ENCODE data around the gene WFDC12. TPM values are rescaled to one million over a fixed set of nuclear protein-coding genes. Genes with fewer than 3 reads are reported as not detected.

The WFDC12 gene
- total and polyA plus RNA-seq, 2 donors (not counting 3 experiments of a cell fraction or from before 2014, with no cell fraction given) = not detected

- DNase-seq (ENCODE audit: low read depth, low spot score) = no peak
- CTCF ChIA-PET = interaction anchor here (0.6 to 9.5 kb wide), 7 partner anchors 10 to 184 kb away, joined by 3 to 278 read pairs (median 13); partner anchors contain the start of gene KCNS1
- Histone ChIP-seq H3K9me3 (replicated peaks; ENCODE audit: control insufficient read depth, insufficient read depth, low read length) (no peaks in the 10 kb centered on the region), H3K36me3 (ENCODE audit: control insufficient read depth in 2 of 2, extremely low read depth in 1 of 2, insufficient read depth in 2 of 2, low read length in 2 of 2) (no peaks in the 10 kb centered on the region), H3K27me3 (ENCODE audit: control insufficient read depth in 2 of 2, insufficient read depth in 2 of 2, low read length in 2 of 2) (peaks cover 0 to 4% of the 10 kb centered on the region in 2 experiments), H2AFZ (ENCODE audit: low read depth, low read length) (no peak overlapping the region), H3K79me2 (ENCODE audit: control insufficient read depth, insufficient read depth, low read length) (no peaks in the 10 kb centered on the region), H4K20me1 (replicated peaks; ENCODE audit: control insufficient read depth, extremely low read depth, insufficient read depth, low read length) (no peaks in the 10 kb centered on the region), H3K4me3 (replicated peaks in 1 of 3; ENCODE audit: insufficient read depth in 1 of 3, low read depth in 1 of 3, low read length in 3 of 3) (no peak overlapping the region), H3K9me1 (replicated peaks; ENCODE audit: control insufficient read depth, extremely low read depth, insufficient read depth, low read length) (no peaks in the 10 kb centered on the region), H3K4me2 (ENCODE audit: insufficient read depth, low read length) (no peak overlapping the region), H3K4me1 (ENCODE audit: control insufficient read depth, extremely low read depth, insufficient read depth, low read length) (no peaks in the 10 kb centered on the region), H3K9ac (replicated peaks; ENCODE audit: extremely low read depth, insufficient read depth, low read length) (no peak overlapping the region), H3K27ac (ENCODE audit: insufficient read depth, low read depth, low read length) (no peak overlapping the region)
- BruUV-seq (replicated peaks) = no TSS peak
- TF ChIP-seq CTCF (IDR thresholded peaks at IDR 0.05; ENCODE audit: extremely low read depth in 1 of 2, insufficient read depth in 1 of 2, low read depth in 1 of 2, low read length in 2 of 2) = no peak
- no peak for TF ChIP-seq GATA2 (IDR thresholded peaks at IDR 0.05; ENCODE audit: insufficient read depth, insufficient read length, low read depth, low read length)
- TF ChIP-seq MYC (IDR thresholded peaks at IDR 0.05; ENCODE audit: low read depth, low read length) = no peak
- no peak for TF ChIP-seq EZH2 (IDR thresholded peaks at IDR 0.05; ENCODE audit: borderline replicate concordance, low read depth, low read length, severe bottlenecking)
- TF ChIP-seq, protein P1, sequence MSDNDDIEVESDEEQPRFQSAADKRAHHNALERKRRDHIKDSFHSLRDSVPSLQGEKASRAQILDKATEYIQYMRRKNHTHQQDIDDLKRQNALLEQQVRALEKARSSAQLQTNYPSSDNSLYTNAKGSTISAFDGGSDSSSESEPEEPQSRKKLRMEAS (IDR thresholded peaks at IDR 0.05; ENCODE audit: insufficient read depth, insufficient read length) = no peak
- no peak for TF ChIP-seq FOS (IDR thresholded peaks at IDR 0.05; ENCODE audit: borderline replicate concordance, insufficient read depth, low read length)
- no peak for TF ChIP-seq POLR2AphosphoS5 (IDR thresholded peaks at IDR 0.05; ENCODE audit: insufficient read depth, low read depth, low read length)
- TF ChIP-seq POLR2A (IDR thresholded peaks at IDR 0.05; ENCODE audit: low read depth, low read length) = no peak
- no peak for TF ChIP-seq JUN (IDR thresholded peaks at IDR 0.05; ENCODE audit: borderline replicate concordance, insufficient read depth, insufficient read length, low read depth)
- intact Hi-C loops (cut with micrococcal nuclease) = loop anchor here (5.0 kb wide), 2 partner anchors 182 to 198 kb away; partner anchors contain the start of gene PABPC1L
- dilution Hi-C loops (cut with MboI; ENCODE audit: extremely low pct_ligation_motif_present, low sequenced_read_pairs) = no loop called here
- FAIRE-seq = no peak
- POLR2A ChIA-PET = no interaction called here
Observed at GRCh38 chr20:45110301-45110700, 14.0 kb downstream of the WFDC12 start.

Measured in endothelial cell of umbilical vein (primary cell).